ENCODE results near the gene CHRNA4. TPM values are rescaled to one million over a fixed set of nuclear protein-coding genes. Genes with fewer than 3 reads are reported as not detected.

Gene CHRNA4
- total and polyA plus RNA-seq, 2 of the 13 experiments (the other 11 are each of a cell fraction or from before 2014, with no cell fraction given), result not detected

DNA sequence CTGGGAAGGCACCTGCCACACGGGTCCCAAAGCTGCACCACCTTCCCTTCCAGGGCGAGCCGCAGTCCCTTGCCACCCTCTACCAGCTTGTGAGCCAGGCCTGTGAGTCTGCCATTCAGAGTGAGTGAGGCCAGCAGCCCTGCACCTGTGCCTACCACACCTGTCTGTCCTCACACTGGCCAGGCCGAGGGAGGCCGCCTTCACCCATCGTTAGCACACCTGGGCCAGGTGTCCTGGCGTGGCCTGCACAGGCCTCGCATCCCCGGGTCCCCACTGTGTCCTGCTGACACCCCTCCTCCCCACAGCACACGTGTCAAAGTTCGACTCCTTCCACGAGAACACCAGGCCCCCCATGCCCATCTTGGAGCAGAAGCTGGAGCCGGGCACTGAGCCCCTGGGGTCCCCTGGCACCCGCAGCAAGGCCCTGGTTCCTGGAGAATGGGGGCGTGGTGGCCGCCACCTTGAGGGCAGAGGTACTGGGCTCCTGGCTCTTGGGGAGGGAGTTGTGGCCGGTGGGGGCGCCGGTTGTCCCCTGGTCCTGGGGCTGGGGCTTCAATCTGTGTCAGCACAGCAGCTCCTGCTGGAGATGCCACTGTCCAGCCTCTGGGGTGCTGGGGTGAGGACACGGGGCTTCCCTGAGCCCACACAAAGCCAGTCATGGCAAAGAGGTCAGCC, 33.0 kb downstream of the CHRNA4 start:
- Histone ChIP-seq H3K27me3 (ENCODE audit: control insufficient read depth in 1 of 2, insufficient read depth in 2 of 2, low read length in 2 of 2) (peaks cover 4 to 17% of the 10 kb centered on the region in 2 experiments), H2AFZ (ENCODE audit: low read length) (no peak overlapping the region), H3K4me3 (replicated peaks in 1 of 3; ENCODE audit: insufficient read depth in 1 of 3, low read depth in 2 of 3, low read length in 3 of 3) (no peak overlapping the region), H3K4me2 (ENCODE audit: low read depth, low read length) (no peak overlapping the region), H3K4me1 (ENCODE audit: insufficient read depth, low read length) (no peaks in the 10 kb centered on the region), H3K9me3 (ENCODE audit: low read length) (no peaks in the 10 kb centered on the region), H4K20me1 (ENCODE audit: insufficient read depth, low read length) (no peaks in the 10 kb centered on the region; the same call in 1 of the 2 replicates), H3K9ac (ENCODE audit: insufficient read depth, low read depth, low read length) (no peak overlapping the region), H3K79me2 (ENCODE audit: insufficient read depth, low read length) (no peaks in the 10 kb centered on the region), H3K36me3 (replicated peaks in 1 of 2; ENCODE audit: control insufficient read depth in 1 of 2, insufficient read depth in 2 of 2, low read length in 2 of 2) (no peaks in the 10 kb centered on the region), H3K27ac (ENCODE audit: extremely low read length, insufficient read depth, low read length) (no peak overlapping the region)
- WGBS (ENCODE audit: low lambda C conversion rate), result 30% methylated on average over 19 of the region's 20 CpGs
- intact Hi-C loops (cut with micrococcal nuclease; ENCODE audit: unreplicated experiment) (no loop called here), in situ Hi-C loops (cut with HindIII; ENCODE audit: extremely low pct_ligation_motif_present, low pct_unique_long_range_greater_than_20kb) (no loop called here)
- FAIRE-seq (no peak), ATAC-seq (no peak), DNase-seq (ENCODE audit: low spot score) (no peak)
- ChIA-PET CTCF (ENCODE audit: low intra/inter-chr PET ratio, low total read pairs) (no interaction called here), POLR2A (no interaction called here)
- TF ChIP-seq ZNF768 (CRISPR knock-in tag; IDR thresholded peaks at IDR 0.05) (0 out of 2 replicates have a peak, but pooled peaks have one; percentile 10), GATAD2A (CRISPR knock-in tag; IDR thresholded peaks at IDR 0.05) (no peak), GABPB1 (CRISPR knock-in tag; IDR thresholded peaks at IDR 0.05) (peak; percentile 10; the same call in 1 of the 2 replicates)
- no TSS peak for BruUV-seq (replicated peaks)

DNA sequence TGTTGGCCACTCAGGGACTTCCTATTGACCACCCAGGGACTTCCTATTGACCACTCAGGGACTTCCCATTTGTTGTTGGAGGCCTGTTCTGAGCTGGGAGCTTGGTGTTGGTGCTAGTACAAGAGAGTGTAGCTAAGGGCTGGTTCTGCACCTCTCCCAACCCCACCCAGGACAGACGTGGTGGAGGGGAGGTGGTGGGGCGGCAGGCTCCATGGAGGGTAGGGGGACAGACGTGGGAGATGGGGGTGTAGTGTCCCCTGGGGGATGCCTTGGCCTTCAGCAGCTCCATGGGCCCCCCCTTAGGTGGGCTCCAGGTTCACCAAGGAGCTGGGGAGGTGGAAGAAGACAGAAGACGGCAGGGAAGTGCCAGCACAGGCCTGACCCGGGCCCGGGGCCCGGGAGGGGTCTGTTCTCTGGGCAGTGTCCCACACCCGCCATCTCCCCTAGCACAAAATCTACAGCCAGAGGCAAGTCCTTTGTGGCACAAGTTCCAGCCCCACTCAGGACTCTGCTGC, 33.9 kb downstream of the CHRNA4 start:
- POLR2A ChIA-PET, result no interaction called here
- 46% methylated on average over 8 of the region's 8 CpGs for whole genome bisulfite sequencing (ENCODE audit: low lambda C conversion rate)
- H4K20me1 ChIP-seq (ENCODE audit: insufficient read depth, low read length), result no peaks in the 10 kb centered on the region; the same call in 1 of the 2 replicates
- no peaks in the 10 kb centered on the region for H3K79me2 ChIP-seq (ENCODE audit: insufficient read depth, low read length)
- H3K4me1 ChIP-seq (ENCODE audit: insufficient read depth, low read length), result no peaks in the 10 kb centered on the region
- DNase-seq (ENCODE audit: low spot score), result no peak
- BruUV-seq (replicated peaks), result no TSS peak
- TF ChIP-seq XRCC5 (optimal IDR thresholded peaks at IDR 0.05; ENCODE audit: low read length), result no peak
- no peak for TF ChIP-seq ZNF775 (CRISPR knock-in tag; IDR thresholded peaks at IDR 0.05; ENCODE audit: borderline replicate concordance)
- no peak for TF ChIP-seq ZBTB8A (CRISPR knock-in tag; IDR thresholded peaks at IDR 0.05; ENCODE audit: borderline replicate concordance, low read depth)
- TF ChIP-seq ZNF180 (CRISPR knock-in tag; IDR thresholded peaks at IDR 0.05; ENCODE audit: borderline replicate concordance, low read depth), result no peak
- no peak for TF ChIP-seq FOXJ3 (CRISPR knock-in tag; IDR thresholded peaks at IDR 0.05; ENCODE audit: borderline replicate concordance)
- TF ChIP-seq GATA4 (IDR thresholded peaks at IDR 0.05; ENCODE audit: borderline replicate concordance, low read depth), result no peak
- TF ChIP-seq, protein P1, sequence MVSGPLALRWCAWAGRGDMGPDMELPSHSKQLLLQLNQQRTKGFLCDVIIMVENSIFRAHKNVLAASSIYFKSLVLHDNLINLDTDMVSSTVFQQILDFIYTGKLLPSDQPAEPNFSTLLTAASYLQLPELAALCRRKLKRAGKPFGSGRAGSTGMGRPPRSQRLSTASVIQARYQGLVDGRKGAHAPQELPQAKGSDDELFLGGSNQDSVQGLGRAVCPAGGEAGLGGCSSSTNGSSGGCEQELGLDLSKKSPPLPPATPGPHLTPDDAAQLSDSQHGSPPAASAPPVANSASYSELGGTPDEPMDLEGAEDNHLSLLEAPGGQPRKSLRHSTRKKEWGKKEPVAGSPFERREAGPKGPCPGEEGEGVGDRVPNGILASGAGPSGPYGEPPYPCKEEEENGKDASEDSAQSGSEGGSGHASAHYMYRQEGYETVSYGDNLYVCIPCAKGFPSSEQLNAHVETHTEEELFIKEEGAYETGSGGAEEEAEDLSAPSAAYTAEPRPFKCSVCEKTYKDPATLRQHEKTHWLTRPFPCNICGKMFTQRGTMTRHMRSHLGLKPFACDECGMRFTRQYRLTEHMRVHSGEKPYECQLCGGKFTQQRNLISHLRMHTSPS (CRISPR knock-in tag; IDR thresholded peaks at IDR 0.05; ENCODE audit: low read depth), result no peak
- no peak for TF ChIP-seq ZNF816 (CRISPR knock-in tag; IDR thresholded peaks at IDR 0.05; ENCODE audit: borderline replicate concordance)
- no peak for TF ChIP-seq KLF9 (CRISPR knock-in tag; IDR thresholded peaks at IDR 0.05; ENCODE audit: low read depth)
- no peak for TF ChIP-seq ZFX (CRISPR knock-in tag; IDR thresholded peaks at IDR 0.05; ENCODE audit: low read depth)
- in situ Hi-C loops (cut with HindIII; ENCODE audit: extremely low pct_ligation_motif_present, low pct_unique_long_range_greater_than_20kb) (no loop called here), intact Hi-C loops (cut with micrococcal nuclease; ENCODE audit: unreplicated experiment) (no loop called here)
- H3K36me3 ChIP-seq (replicated peaks in 1 of 2; ENCODE audit: control insufficient read depth in 1 of 2, insufficient read depth in 2 of 2, low read length in 2 of 2), result no peaks in the 10 kb centered on the region
- ATAC-seq, result no peak
- FAIRE-seq, result no peak
- no peak overlapping the region for H3K4me3 ChIP-seq (replicated peaks in 1 of 3; ENCODE audit: insufficient read depth in 1 of 3, low read depth in 2 of 3, low read length in 3 of 3)
- no peak overlapping the region for H3K4me2 ChIP-seq (ENCODE audit: low read depth, low read length)
- CTCF ChIA-PET (ENCODE audit: low intra/inter-chr PET ratio, low total read pairs), result no interaction called here
- no peak overlapping the region for H2AFZ ChIP-seq (ENCODE audit: low read length)
- no peaks in the 10 kb centered on the region for H3K9me3 ChIP-seq (ENCODE audit: low read length)
- H3K27ac ChIP-seq (ENCODE audit: extremely low read length, insufficient read depth, low read length), result no peak overlapping the region
- H3K27me3 ChIP-seq (ENCODE audit: control insufficient read depth in 1 of 2, insufficient read depth in 2 of 2, low read length in 2 of 2), result peaks cover 4 to 21% of the 10 kb centered on the region in 2 experiments
- no peak overlapping the region for H3K9ac ChIP-seq (ENCODE audit: insufficient read depth, low read depth, low read length)
